CD4-positive, alpha-beta T cell treated with Interleukin-15 for 1 hour (primary cell): Measurements from ENCODE around the gene TOR1A.
"Not testable (repeated sequence)": the region's sequence is repeated elsewhere in the genome, so short reads cannot be mapped to it uniquely, and the experiment has no call there.

ENCODE experiments used
- DNase-seq: peaks from one replicate; pipeline ENCODE4 v3.0.0-alpha.2; 2020

The TOR1A gene

GRCh38 chr9:129816501-129817435 is 7.2 kb downstream of the TOR1A start:
- peak; percentile 25 for DNase-seq

- no peak for DNase-seq
Observed at GRCh38 chr9:129815278-129815677, 8.7 kb downstream of the TOR1A start.

- DNase-seq, result no peak
Observed at GRCh38 chr9:129814432-129815223, 9.3 kb downstream of the TOR1A start.

GRCh38 chr9:129813661-129814060 is 10.3 kb downstream of the TOR1A start:
- no peak for DNase-seq

- DNase-seq, result no peak
Observed at GRCh38 chr9:129812385-129812784, 11.6 kb downstream of the TOR1A start.

- no peak for DNase-seq
Observed at GRCh38 chr9:129811967-129812363, 12.0 kb downstream of the TOR1A start.

- no peak for DNase-seq
Observed at GRCh38 chr9:129810788-129811187, 13.1 kb downstream of the TOR1A start.

- DNase-seq, result no peak
Observed at GRCh38 chr9:129810116-129810515, 13.8 kb downstream of the TOR1A start.

- DNase-seq, result no peak
Observed at GRCh38 chr9:129809346-129809745, 14.6 kb downstream of the TOR1A start.

- no peak for DNase-seq
Observed at GRCh38 chr9:129806061-129806460, 17.9 kb downstream of the TOR1A start.

GRCh38 chr9:129803676-129804060 is 20.3 kb downstream of the TOR1A start:
- no peak for DNase-seq

- DNase-seq, result peak; percentile 94
Observed at GRCh38 chr9:129802833-129803675, 20.9 kb downstream of the TOR1A start, which contains the start of gene TOR1B. TOR1B (plus strand) TSS chr9:129803184; CDS start chr9:129803213, 29 bp downstream.

- DNase-seq, result no peak
Observed at GRCh38 chr9:129801504-129801903, 22.4 kb downstream of the TOR1A start.

GRCh38 chr9:129798973-129799372 is 25.0 kb downstream of the TOR1A start:
- DNase-seq, result no peak

GRCh38 chr9:129796029-129796428 is 27.9 kb downstream of the TOR1A start:
- DNase-seq, result not testable (repeated sequence)

GRCh38 chr9:129794549-129794948 is 29.4 kb downstream of the TOR1A start:
- no peak for DNase-seq

GRCh38 chr9:129786481-129786880 is 37.5 kb downstream of the TOR1A start:
- DNase-seq, result no peak

- no peak for DNase-seq
Observed at GRCh38 chr9:129785866-129786265, 38.1 kb downstream of the TOR1A start.

GRCh38 chr9:129784970-129785369 is 39.0 kb downstream of the TOR1A start:
- not testable (repeated sequence) for DNase-seq

- DNase-seq, result peak; percentile 73
Observed at GRCh38 chr9:129783516-129784361, 40.2 kb downstream of the TOR1A start.

GRCh38 chr9:129781981-129782380 is 42.0 kb downstream of the TOR1A start:
- DNase-seq, result no peak

- no peak for DNase-seq
Observed at GRCh38 chr9:129781131-129781530, 42.8 kb downstream of the TOR1A start.
